ENCODE results near the gene TMEM236.

Gene TMEM236

GRCh38 chr10:17831896-17832295 lies 79.9 kb downstream of the TMEM236 start:
- DNase-seq = no peak

- DNase-seq = no peak
These were observed 81.7 kb downstream of the TMEM236 start for GRCh38 chr10:17833656-17834055.

DNA sequence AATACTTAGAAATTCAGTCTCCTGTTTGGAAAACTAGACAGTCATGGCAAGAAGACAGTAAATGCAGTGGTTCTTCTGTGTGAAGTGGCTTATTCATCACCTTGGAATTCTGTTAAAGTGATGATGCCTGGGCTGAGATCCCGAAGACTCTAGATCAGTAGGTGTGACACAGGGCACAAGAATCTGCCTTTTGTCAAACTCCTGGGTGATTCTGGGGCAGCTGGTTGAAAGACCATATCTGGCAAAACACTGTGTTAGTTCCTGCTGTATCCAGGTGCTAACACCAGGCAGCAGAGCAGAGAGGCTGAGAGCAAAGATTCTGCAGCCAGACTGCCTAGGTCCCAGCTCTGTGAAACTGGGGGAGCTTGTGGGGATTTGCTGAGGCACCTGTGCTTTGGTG lies 83.7 kb downstream of the TMEM236 start:
- no peak for DNase-seq

GRCh38 chr10:17836942-17837341 lies 84.9 kb downstream of the TMEM236 start:
- no peak for DNase-seq

GRCh38 chr10:17838080-17838648 lies 86.2 kb downstream of the TMEM236 start:
- DNase-seq = no peak

GRCh38 chr10:17841050-17841449 lies 89.0 kb downstream of the TMEM236 start:
- no peak for DNase-seq

DNA sequence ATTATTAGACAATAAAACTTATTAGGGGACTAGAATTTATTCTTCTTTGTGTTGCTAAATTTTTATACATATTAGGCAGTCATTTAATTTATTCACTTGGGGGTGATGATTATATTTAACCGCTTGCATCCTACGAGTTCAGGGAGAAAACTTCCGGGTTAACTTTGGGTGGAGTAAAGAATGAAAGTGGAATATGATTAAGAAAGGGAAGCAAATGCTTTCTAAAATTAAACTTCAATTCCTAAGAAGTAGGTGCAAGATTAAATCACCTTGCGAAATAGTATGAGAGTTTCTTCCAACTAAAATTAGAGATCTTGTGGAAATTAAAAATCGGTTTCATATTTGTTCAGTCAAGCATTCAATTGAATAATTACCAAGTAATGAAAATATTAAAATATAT lies 90.6 kb downstream of the TMEM236 start:
- DNase-seq = no peak

GRCh38 chr10:17847585-17848296 lies 95.7 kb downstream of the TMEM236 start:
- no peak for DNase-seq

DNA sequence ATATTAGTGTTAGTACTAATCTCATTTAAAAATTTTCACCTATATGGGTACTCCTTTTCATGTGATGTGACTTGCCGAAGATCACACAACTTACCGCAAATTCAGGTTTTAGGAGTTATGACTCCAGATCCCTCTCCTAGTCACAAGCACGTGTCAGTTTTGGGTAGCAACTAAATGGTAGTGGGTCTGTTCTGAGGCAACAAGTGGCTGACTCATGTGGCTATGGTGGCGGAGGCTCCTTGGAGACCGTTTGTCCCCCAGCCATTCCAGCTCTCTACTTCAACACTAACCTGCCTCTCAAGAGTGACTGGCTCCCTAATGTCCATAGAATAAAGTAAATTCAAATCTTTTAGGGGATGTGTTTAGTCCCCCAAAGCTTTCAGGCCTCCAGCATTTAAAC lies 96.6 kb downstream of the TMEM236 start:
- no peak for DNase-seq
